NCI-H524 (cell line): ENCODE measurements around the gene ARHGAP32.

ENCODE experiments used
- DNase-seq, 2 experiments: peaks; one replicate each; lab custom pipeline; 2025; lab: John Stamatoyannopoulos, UW

Gene ARHGAP32

DNA sequence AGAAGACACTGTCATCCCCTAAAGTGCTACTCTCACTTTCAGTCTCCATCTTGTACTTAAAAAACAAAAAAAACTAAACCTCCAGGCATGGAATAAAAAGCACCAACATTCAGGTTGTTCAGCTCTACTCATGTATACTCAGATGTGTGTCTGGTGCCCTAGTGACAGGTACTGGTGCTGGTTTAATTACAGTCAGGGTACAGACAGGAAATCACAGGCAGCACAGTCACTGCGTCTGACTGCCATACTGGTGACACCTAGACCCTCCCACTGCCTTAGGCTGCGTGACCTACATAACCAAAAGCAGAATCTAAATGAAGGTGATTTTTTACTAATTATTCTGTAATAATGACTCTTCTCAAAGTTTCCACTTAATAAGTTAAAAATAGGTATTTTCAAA, at the start of gene ARHGAP32:
TSS of gene ARHGAP32 (minus strand) at position 176 of the 400 bp plus-strand sequence. CDS start at position 49, 127 bp downstream.
- no peak for DNase-seq

DNA sequence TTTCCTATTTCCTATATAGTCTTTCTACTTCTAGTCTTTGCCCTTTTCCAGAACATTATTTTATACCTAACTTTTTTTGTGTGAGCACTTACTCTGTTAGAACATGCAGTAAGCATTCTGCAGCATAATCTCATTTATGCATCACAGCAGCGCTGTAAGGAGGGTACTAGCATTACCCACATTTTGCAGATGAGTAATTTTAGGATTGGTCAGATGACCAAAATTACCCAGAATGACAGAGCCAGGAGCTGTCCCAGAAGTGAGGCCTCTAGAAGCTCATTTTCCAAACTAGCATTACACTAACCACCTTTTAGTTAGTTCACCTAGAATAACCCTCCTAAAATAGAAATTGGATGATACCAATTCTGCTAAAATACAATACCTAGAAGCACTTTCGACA, 47.1 kb upstream of the ARHGAP32 start:
- DNase-seq, result no peak

DNA sequence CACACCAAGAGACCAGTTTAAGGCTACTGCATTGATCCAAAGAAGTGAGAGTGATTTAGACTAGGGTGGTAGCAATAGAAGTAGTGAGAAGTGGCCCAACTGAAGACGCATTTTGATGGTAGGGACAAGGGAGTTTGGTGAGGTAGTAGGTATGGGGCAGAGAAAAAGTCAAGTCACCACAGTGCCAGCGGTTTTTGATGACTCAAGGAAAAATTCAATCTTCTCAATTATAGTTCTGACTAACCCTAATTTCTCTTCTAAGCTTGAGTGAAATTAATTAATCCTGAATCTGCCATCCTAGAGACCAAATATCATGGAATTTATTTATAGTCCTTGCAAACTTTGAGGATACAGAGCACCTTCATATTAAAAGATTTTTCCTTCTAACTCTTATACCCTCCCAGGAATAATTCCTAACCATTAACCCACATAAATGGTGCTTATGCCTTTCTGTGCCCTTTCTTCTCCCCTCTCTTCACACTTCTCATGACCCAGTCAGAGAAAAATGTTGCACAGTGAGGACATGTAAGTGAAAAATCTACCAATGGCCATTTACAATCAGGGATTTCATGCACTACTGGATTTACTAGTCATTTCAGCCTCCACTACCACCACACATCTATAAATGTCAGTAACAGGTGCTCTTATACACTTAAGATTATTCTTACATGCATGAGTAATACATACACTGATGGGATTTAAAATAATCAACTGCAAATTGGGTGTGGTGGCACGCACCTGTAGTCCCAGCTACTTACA, 45.9 kb upstream of the ARHGAP32 start:
- DNase-seq, result no peak

DNA sequence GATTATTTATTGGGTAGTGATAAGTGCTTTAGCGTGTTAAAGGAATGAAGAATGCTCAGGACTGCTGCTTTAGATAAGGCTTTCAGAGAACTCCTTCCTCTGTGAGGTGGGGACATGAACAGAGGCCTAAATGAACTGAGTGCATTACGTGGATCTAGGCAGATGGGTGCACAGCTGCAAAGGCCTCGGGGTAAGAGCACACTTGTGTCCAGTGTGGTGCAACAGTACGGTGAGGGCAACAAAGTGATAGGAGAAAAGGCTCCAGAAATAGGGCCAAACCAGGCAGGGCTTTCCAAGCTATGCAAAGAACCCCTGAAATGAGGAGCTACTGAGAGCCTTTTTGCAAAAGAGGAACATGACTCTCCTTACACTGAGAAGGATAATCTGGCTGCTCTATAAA, 45.3 kb upstream of the ARHGAP32 start:
- DNase-seq, result no peak

DNA sequence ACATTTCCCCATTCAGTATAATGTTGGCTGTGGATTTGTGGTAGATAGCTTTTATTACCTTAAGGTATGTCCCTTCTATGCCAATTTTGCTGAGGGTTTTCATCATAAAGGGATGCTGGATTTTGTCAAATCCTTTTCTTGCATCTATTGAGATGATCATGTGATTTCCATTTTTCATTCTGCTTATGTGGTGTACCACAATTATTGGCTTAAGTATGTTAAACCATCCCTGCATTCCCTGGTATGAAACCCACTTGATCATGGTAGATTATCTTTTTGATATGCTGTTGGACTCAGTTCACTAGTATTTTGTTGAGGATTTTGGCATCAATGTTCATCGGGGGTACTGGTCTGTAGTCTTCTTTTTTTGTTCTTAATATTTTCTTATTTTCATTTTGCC, 44.7 kb upstream of the ARHGAP32 start:
- no peak for DNase-seq

DNA sequence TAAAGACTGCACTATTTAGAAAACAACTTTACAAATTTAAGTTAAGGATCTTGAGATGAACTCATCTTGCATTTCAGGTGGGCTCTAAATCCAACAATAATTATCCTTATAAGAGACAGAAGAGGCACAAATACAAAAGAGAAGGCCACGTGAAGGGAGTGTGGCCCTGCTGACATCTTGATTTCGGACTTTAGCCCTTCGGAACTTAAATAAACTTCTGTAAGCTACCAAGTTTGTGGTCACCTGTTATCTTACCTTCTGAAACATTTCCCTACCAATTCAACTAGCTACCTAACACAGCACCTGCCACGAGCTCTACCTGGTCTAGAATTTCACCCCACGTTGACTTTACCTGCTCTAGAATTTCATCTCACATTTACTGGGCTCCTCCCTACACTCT, 42.9 kb upstream of the ARHGAP32 start:
- no peak for DNase-seq

DNA sequence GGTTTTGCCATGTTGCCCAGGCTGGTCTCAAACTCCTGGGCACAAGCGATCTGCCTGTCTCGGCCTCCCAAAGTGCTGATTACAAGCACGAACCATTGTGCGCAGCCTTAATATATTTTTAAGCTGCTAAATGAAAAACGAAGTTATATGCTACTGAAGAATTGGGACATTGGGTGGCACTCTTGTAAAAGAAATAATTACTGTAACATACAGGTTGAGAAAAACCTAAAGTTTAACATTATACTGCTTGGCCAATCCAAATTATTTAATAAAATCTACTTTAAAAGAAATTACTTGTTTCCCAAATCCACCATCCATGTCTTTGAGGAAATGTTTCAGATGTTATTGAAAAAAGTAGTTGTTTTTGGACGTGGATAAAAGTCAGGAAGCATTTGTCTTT, 37.9 kb upstream of the ARHGAP32 start:
- no peak for DNase-seq

DNA sequence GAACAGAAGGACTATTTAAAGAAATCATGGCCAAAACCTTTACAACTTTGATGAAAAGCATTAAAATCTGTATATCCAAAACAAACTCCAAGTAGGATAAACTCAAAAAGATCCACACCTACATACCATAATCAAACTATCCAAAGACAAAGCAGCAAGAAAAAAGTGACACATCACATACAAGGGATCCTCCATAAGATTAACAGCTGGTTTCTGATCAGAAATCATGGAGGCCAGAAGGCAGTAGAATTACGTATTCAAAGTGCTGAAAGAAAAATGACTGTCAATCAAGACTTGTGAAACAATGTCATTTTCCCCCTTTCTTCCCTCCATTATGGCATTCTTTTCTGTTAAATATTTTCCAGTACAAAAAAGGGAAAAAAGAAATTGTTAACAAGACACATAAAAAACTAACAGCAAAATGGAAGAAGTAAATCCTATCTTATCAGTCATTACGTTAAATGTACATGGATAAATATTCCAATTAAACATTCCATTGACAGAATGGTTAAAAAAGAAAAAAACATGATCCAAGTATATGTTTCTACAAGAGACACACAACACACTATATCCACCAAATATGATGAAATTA, 34.2 kb upstream of the ARHGAP32 start:
- DNase-seq, result no peak

DNA sequence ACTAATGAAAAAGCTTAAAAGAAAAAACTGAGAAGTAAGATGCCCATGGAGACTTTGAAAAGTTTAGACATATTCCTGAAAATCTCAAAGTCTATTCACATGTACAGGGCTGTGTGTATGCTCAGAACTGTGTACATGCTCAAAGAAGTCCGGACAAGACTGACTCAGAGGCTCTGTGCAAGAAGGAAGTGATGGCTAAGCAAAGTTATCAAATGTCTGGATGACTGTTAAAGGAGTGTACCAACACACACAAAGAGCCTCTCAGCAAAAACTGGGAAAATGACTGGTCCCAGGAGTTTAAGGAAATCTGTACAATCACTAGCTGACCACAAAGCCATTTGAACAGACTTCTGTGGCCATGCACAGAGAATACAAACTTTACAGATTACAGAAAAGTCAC, 33.1 kb upstream of the ARHGAP32 start:
- no peak for DNase-seq

DNA sequence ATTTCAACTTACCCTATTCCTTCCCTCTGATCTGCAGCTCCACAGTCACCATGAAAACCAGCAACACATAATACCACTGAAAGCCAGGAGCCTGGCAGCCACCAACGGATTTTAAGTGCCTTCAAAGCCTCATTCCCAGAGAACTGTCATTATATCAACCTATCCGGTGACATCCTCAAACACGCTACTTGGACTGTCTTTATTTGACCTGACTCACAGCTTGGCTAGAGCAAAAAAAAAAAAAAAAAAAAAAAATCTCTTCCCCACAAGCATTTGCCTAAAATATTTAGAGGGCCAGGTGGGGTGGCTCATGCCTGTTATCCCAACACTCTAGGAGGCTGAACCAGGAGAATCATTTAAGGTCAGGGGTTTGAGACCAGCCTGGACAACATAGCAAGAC, 32.4 kb upstream of the ARHGAP32 start:
- DNase-seq, result no peak

DNA sequence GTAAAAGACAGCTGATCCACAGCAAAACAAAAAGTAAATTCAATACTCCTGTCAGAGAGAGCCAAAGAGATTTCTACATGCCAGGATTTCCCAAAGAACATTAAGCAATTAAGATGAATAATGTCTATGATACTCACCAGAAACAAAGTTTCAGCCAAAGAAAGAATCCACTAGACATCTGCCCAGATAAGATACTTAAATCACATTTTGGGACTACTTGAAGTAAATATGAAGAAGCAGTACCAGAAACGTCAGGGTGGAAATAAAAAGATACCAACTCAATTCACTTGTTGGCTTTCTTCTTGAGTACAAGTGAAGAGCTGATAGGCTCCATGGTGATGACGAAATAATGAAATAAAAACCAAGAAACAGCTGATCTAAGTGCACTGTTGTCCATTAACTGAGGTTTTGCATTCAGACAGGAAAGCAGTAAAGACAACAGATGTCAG, 31.6 kb upstream of the ARHGAP32 start:
- no peak for DNase-seq

DNA sequence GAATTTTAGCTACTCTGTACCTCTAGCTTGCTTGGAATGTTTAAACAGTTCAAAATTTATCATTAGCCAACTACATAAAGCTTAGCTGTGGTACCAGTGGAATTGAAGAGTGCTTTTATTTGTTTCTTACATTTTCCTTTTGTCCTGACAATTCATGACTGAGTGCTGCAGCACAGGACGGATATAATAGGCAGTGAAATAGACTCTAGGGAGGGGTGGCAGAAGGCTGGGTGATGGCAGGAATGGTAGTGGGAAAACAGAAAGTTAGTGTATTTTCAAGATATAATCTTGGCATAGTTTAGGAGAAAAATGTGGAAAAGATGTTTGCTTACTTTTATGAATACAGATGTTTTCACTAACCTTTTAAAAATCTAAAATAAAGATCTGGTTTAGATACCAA, 31.1 kb upstream of the ARHGAP32 start:
- DNase-seq, result no peak

DNA sequence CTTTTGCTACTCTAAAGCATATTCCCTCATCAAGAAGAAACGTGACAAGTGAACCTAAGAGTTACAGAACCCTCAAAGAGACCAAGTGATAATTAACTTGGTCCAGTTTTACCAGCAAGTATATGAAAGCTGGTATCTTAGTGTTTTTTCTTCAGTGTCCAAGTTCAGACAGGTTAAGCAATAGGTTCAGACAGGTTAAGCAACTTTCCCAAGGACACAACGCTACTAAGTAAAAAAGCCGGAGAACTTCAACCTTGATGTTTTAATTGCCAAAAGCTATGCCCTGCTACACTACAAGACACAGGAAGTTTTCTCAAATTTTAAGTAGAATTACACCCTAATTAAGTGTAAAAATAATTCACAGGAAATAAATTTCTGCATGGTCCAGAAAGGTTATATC, 30.0 kb upstream of the ARHGAP32 start:
- DNase-seq, result no peak

DNA sequence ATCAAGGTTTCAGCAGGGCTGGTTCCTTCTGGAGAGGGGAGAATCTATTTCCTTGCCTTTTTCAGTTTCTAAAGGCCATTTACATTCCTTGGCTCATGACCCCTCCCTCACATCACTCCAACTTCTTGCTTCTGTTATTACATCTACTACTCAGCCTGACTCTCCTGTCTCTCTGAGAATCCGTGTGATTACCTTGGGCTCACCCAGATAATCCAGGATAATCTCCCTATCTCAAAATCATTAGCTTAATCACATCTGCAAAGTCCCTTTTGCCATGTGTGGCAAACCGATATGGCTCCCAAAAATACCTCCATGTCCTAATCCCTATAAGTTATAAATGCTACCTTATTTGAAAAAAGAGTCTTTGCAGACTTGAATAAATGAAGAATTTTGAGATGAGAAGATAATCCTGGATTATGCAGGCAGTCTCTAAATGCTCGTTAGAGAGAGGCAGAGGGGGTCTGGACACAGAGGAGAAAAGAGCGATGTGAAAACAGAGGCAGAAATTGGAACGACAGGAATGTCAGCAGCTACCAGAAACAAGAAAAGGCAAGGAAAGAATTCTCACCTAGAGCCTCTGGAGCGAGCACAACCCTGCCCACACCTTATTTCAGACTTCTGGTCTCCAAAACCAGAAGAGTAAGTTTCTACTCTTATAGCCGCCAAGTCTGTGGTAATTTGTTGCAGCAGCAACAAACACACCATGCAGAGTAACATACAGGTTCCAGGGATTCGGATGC, 23.6 kb upstream of the ARHGAP32 start:
- DNase-seq, result peak in 1 of 2 experiments; percentile 35

DNA sequence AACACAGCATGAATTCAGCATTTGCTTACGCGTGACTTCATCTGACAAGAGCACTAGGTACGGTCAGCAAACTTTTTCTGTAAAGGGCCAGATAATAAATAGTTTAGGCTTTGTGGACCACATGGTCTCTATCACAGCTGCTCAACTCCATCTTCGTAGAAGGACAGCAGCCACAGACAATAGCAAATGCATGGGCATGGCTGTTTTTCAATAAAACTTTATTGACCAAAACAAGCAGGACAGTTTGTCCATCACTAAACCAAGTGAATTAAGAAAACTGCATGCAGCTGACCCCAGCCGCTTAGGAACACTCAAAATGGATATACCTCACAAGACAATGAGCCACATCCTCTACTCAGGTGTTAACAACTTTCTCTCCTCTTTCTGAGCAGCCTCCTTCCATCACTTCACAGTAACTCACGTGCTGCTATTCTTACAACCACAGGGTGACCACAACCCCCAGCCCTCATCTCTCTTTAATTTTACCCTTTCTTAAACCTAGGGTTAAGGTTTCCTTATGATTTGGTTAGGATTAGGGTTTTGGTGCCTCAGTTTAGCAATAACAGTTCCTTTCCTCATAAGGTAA, 22.7 kb upstream of the ARHGAP32 start:
- DNase-seq, result no peak

DNA sequence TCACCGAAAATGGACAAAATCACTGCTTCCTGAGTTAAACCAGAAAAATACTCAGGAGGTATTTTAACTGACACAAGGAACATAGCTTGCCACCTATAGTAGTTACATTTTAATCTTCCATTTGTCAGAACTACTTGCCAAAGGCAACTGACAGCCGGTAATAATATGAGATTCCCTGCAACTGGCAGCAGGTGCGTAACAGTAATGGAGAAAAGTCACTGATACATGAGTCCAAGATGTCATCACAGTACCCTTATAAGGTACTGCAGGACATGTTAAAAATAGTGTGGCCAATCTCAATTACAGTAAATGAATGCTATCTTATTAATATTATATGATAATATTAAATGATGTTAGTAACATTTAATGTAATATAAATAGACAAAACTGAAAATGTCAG, 21.1 kb upstream of the ARHGAP32 start:
- DNase-seq, result no peak

DNA sequence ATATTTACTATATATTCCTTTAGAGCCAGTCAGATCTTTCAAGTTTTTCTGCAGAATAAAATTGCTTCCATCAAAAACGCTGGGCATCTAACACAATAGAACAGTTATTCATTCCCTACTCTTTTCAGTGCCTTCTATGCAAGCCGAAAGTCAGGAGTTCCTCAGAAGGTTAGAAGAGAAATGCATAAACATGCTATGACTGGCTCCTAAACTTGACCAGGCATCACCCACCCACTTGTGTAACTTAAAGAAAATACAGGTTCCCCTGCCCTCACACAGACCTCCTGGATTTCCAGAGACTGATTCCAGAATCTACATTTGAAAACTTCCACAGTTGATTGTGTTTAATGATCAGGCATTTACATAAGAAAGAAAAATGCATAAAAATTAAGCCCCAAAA, 19.3 kb upstream of the ARHGAP32 start:
- no peak for DNase-seq

DNA sequence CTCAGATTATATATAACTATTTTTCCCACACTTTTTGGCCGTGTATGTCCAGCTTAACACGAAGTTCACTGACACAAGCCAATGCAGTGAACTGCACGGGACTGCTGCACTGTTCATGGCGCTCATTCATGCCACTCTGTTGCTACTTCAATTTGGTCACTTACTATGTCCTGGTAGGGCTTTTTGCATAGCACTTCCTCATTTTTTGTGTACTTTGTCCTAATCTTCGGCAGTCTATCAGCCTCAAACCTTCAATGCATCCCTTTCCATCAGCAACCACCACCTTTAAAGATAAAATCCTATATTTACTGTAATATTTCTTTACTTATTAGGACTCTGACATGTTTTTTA, 18.7 kb upstream of the ARHGAP32 start:
- no peak for DNase-seq

DNA sequence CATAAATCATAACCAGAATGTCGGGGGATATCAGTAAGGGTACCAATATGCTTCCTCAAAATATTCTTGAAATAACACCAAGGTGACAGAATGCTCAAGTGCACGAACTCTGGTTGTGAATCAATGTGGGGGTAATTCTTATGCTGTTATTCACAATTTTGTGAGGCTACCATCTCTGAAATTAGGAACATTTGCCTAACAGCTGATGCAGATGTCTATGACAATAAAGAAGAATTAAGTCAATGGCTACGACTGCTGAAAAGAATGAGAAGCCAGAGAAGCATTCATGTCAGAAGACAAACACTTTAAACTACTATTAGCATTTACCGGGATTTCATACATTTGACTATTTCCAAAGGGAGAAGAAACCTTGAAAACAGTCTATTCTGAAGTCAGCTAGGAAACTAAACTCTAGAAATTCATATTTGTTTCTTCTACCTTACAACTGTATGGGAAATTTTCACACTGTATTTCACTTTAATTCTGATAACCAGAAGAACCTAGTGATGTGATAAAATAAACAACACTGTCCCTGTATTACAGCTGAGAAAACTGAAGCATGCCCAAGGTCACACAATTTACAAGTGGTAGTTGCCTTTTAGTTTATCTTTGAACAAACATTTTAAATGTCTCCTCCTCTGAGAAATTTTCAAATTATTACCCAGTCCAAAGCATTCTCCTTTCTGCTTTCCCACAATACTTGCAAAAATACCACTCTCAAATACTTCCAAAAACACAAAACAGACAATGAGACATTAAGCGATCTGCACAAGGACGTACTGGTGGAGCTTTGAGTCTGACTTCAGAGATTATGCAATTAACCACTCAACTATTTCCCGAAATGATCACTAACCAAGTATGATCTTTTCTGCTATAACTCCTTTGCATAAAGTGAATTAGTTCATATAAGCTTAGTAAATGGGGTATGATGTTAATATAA, 18.0 kb upstream of the ARHGAP32 start:
- no peak for DNase-seq

DNA sequence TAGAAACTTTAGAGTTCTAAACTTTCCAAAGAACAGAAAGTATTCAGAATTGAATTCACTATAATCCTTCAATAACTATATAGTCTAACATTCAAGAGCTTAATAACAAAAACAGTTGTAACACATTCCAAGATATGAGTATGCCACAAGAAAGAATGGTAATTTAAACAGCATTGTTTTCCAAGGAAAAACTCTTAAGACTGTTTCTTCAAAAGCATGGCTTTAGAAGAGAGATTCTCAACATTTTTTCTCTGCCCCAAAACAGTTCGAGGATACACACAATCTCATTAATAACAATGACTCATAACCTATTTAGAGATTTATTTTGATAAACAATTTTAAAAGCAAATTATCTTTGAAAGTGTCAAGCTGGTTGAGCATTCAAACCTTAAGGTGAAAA, 16.7 kb upstream of the ARHGAP32 start:
- DNase-seq, result no peak

DNA sequence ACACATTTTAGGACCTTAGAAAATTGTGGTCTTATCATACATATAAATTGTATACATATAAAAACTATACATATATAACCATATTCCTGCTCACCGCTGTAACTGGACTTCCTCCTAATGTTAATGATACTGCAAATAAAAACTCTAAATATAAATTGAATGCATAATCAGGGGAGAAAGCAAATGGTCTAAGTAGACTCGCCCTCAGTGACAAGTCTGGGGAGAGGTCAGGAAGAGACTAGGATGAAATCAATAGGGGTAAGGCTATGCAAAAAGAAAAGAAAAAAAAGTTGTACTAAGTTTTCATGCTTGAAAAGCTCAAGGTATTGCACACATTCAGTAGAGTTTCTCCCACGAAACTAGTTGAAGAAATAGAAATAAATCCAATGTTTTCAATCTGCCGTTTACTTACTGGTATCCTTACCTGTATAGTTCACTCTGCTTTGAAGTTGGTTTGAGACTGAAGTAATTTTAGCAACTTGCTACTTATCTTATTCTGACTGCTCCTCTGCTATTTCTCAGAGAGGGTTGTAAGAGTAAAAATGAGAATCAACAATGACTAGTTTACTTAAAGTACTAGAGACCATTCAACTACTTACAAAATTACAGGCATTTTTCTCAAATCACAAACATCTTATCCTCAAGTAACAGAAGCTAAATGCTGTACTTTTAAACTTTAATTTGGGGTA, 12.2 kb upstream of the ARHGAP32 start:
- DNase-seq, result no peak
